HL-60/S4 (cell line): ENCODE data around the gene AGGF1.
"Not testable (repeated sequence)": the region's sequence is repeated elsewhere in the genome, so short reads cannot be mapped to it uniquely, and the experiment has no call there.

Experiments used
- in situ Hi-C: fragments of 300-500 bp; cut with MboI; formaldehyde crosslinking; loops from 2 replicates; pipeline ENCODE4 v1.14.3; 2022; ENCODE audit warnings: low sequenced_read_pairs

AGGF1 gene

DNA sequence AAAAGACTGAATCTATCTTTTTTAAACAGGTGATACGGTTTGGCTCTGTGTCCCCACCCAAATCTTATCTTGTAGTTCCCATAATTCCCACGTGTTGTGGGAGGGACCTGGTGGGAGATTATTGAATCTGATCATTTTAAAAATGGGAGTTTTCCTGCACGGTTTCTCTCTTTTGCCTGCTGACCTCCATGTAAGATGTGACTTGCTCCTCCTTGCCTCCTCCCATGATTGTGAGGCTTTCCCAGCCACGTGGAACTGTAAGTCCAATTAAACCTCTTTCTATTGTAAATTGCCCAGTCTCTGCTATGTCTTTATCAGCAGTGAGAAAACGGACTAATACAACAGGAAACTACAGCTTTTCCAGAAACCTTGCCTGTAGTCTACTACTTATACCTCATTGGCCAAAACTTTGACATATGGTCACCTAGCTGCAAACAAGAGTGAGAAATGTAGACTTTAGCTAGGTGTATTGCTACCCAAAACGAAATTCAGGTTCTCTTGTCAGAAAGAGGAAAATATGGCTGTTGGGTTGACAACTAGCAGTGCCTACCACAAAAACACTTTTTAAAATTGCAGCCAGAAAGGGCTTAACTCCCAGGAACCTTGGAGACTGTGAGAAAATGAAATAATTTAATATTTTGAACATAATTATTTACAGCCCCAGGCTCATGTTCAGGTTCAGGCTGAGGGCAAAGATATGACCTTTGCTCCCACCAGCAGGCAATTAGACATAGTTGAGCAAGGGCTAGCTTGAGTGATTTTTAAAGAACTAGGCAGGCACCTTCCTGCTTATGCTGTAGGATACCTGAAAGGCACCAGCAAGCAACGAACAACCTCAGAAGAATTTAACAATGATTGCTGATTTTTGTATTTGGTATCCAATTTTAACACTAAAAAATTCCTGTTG, 7.4 kb upstream of the AGGF1 start:
- in situ Hi-C loops, result no loop called here

DNA sequence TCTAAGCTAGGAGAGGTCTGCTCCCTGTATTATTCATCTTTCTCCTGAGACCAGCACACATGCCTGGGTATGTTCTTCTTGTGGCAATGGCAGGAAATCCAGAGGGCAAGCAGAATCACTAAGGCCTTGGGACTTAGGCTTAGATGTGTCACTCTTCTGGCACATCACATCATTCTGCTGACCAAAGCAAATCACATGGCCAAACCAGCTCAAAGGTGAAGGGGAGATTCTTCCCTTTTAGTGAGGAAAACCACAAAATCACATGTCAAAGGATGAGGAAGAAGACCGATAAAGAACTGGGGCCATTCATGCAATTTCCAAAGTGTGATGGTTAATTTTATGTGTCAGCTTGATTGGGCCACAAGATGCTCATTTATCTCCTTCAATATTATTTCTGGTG, 5.7 kb upstream of the AGGF1 start:
- in situ Hi-C loops, result no loop called here

DNA sequence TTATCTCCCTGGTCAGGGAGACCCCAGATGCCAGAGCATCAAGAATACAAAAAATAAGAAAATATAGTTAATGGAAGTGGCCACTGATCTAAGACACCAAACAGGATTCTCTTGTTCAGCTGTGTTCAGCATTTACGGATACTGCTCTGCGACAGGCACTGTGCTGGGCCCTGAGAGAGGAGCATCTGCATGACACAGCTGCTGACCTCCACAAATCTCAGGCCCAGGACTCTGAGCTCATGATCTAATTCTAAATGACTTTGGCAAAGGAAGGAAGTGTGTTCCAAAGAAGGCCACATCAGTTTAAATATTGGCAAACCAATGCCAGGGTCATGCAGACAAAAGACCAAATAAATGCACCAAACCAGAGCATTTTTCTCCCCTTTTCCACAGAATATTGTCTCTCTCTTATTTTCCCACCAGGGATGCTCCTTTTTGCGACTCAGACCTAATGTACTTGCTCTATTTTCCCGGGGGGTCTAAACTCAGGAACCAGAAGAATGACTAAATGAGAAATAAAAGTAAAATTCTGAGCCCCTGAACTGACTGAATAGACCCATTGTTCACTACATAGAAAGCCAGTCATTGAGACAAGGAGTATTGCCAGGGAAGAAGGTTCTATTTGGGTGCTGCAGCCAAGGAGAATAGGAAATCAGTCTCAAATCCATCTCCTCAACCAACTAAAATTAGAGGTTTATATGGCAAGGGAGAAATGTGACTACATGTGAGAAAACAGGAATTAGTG, 1.4 kb upstream of the AGGF1 start:
- in situ Hi-C loops, result no loop called here

DNA sequence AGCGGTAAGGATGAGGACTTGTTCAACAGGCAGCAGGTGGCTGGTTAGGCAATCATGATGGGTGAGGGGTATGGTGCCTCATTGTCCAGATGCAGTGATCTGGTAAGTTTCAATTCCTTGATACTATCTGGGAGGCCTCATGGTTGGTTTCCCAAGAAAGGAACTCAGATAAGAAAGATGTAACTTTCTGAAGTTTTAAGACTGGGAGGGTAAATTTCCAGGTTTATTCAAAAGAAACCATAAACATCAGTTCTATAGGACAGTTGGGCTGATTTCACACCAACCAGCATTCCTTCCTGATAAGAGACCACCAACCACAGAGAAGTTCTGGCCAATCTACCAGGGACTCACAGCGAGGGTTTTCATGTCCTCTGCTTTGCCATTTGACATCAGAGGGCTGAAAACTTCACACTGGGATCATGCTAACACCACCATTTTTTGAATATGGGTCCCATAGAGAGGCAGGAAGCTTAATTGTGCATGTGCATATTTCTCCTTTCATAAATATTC, 773 bp upstream of the AGGF1 start:
- in situ Hi-C loops, result no loop called here

GRCh38 chr5:77031891-77032290, 1.7 kb downstream of the AGGF1 start:
- in situ Hi-C loops, result no loop called here

- in situ Hi-C loops, result no loop called here
These were observed 2.4 kb downstream of the AGGF1 start for GRCh38 chr5:77032635-77033034.

- in situ Hi-C loops, result no loop called here
These were observed 3.1 kb downstream of the AGGF1 start for GRCh38 chr5:77033338-77033737.

DNA sequence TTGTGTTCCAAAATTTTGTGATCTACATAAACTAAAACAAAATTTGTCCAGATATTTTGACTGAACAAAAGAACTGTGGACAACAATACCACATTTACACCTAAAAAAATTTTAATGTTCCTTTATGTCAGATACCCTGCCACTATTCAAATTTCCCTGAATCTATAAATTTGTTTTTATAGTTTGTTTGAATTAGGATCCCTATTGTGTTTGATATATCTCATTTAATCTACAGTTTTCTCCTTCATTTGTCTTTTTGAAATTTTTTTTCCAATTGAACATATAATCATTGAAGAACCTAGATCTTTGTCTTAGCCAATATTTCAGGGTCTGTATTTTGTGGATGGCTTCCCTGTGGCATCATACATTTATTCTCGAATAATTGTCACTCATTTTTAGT, 5.7 kb downstream of the AGGF1 start:
- in situ Hi-C loops, result no loop called here

GRCh38 chr5:77046416-77047073, 16.3 kb downstream of the AGGF1 start:
- in situ Hi-C loops, result no loop called here

DNA sequence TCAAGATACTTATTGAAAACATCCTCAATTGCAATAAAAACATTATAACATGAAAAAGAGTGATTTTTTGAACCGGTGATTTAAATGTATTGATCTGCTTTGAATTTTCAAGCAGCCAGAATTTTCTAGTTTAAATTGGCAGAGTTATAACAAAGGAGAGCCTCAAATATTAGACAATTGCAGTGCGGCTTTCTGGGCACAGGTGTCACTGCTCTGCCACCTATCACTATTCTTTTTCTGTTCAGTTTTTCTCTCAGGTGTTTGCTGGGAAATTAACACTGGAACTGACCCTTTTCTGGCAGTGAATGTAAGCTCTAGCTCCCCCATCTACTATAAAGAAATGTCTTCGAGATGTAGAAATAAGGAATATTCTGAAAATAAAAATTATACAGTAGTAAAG, 33.8 kb downstream of the AGGF1 start:
- in situ Hi-C loops, result no loop called here

GRCh38 chr5:77065256-77065655, 35.1 kb downstream of the AGGF1 start:
- in situ Hi-C loops, result no loop called here

GRCh38 chr5:77066184-77066583, 36.0 kb downstream of the AGGF1 start:
- in situ Hi-C loops, result no loop called here

DNA sequence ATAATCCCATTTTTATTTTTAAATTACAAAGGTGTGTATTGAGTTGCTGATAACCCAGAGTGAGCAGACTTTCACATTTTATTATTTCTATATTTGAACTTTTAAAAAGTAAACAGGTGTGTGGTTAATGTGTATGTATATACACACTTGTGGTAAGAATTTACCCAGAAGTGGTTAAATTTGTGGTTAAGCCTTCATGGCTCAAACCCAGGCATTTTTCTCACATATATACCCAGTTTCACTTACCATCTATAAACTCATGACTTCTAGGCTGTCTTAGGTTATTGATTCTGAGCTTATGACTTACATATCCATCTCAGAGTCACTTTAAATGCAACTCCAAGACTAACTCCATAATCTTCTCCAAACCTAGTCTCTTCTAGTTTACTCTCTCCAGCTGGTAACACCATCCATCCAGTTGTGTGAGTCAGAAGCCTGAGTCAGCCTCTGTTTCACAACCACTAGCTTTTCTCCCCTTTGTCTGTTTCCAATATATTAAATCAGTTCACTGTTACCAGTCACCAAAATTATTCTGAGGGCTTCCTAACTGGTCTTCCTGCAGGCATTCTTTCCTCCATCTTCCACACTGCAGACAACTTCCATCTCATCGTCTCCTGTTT, 36.7 kb downstream of the AGGF1 start:
- in situ Hi-C loops, result no loop called here

DNA sequence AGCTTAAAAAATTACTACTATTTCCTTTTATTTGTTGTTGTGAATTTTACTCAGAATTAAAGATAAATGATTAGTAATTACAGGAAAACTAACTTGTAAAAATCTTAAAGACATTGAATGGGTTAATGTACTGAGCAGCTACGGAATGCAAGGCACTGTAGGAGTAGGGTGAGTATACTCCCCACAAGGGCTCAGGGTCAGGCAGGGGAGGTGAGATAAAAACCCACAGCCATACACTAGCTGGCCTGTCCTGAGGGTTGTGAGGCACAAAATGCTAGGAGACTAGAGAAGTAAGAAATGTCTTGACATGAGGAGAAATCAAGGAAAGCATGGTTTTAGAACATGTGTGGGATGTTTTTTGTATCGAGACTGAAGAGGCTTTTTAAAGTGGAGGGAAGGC, 43.5 kb downstream of the AGGF1 start:
- in situ Hi-C loops, result no loop called here

DNA sequence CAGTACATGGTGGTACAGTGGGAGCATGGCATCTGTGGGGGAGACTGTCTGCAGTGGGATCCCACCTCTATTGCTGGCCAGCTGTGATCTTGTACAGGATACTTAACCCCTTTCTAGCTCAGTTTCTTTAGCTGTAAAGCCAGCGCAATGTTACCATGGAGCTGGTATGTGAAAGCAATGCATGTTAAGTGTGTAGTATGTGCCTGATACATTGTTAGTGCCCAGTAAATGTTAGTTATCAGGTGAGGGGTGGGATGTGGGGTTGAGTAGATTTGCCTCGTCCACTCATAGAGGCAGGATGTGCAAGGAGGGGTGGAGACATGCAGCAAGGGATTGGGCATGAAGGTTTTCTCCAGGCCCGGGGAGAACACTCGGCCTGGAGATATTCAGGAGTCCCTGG, 44.5 kb downstream of the AGGF1 start:
- in situ Hi-C loops, result no loop called here

- in situ Hi-C loops, result no loop called here
These were observed 47.0 kb downstream of the AGGF1 start for GRCh38 chr5:77076961-77077828.

- in situ Hi-C loops, result no loop called here
These were observed 47.6 kb downstream of the AGGF1 start for GRCh38 chr5:77077829-77078176.

- in situ Hi-C loops, result not testable (repeated sequence)
These were observed 50.3 kb downstream of the AGGF1 start for GRCh38 chr5:77080479-77080878.

DNA sequence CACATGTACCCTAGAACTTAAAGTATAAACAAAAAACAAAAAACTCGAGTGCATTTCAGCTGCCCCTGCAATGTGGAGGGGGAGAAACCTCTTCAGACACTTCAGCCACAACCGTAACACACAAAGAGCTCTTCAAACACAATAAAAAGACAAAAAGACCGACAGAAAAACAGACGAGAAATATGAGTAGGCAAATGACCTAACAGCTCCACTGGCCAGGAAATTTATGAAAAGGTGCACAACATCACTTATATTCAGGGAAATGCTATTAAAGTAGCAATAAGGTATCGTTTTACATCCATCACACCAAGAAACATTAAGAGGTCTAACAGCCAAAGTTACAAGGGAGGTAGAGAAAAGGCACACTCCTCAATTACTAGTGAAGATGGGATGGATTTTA, 50.7 kb downstream of the AGGF1 start:
- in situ Hi-C loops, result no loop called here

DNA sequence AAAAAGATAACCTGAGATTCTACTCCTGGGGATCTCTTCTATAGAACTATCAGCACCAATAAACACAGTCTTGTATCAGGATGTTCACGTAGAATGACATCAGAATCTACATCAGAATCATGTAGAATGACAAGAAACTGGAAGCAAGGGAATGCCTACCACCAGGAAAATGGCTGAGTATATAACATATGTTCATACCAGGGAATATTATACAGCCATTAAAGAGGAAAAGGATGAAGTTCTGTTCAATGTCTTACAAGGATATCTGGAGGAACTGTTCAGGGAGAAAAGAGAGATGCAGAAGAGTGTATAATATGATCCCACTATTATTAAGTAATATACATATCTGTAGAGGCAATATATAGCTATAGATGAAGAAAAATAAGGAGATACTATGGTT, 52.1 kb downstream of the AGGF1 start:
- in situ Hi-C loops, result no loop called here
